Measurements from ENCODE around the gene PIK3CD.
"Not testable (repeated sequence)": the region's sequence is repeated elsewhere in the genome, so short reads cannot be mapped to it uniquely, and the experiment has no call there.

The PIK3CD gene

GRCh38 chr1:9688599-9688998 lies 37.1 kb downstream of the PIK3CD start:
- no peak for DNase-seq (ENCODE audit: low read depth in 2 of 2, low spot score in 1 of 2)

- peak; percentile 72 to 76 for DNase-seq (ENCODE audit: low read depth in 2 of 2, low spot score in 1 of 2)
Measured at GRCh38 chr1:9689011-9689706, 37.6 kb downstream of the PIK3CD start.

- DNase-seq (ENCODE audit: low read depth in 2 of 2, low spot score in 1 of 2), result no peak
Measured at GRCh38 chr1:9689971-9690381, 38.4 kb downstream of the PIK3CD start.

GRCh38 chr1:9690440-9691107 lies 39.0 kb downstream of the PIK3CD start:
- DNase-seq (ENCODE audit: low read depth in 2 of 2, low spot score in 1 of 2), result no peak

- no peak for DNase-seq (ENCODE audit: low read depth in 2 of 2, low spot score in 1 of 2)
Measured at GRCh38 chr1:9691108-9691445, 39.5 kb downstream of the PIK3CD start.

GRCh38 chr1:9691691-9692090 lies 40.2 kb downstream of the PIK3CD start:
- no peak for DNase-seq (ENCODE audit: low read depth in 2 of 2, low spot score in 1 of 2)

GRCh38 chr1:9696793-9697192 lies 45.3 kb downstream of the PIK3CD start:
- DNase-seq (ENCODE audit: low read depth in 2 of 2, low spot score in 1 of 2), result no peak

GRCh38 chr1:9699361-9699760 lies 47.8 kb downstream of the PIK3CD start:
- DNase-seq (ENCODE audit: low read depth in 2 of 2, low spot score in 1 of 2), result no peak

GRCh38 chr1:9700340-9700739 lies 48.8 kb downstream of the PIK3CD start:
- DNase-seq (ENCODE audit: low read depth in 2 of 2, low spot score in 1 of 2), result no peak

GRCh38 chr1:9701665-9702064 lies 50.1 kb downstream of the PIK3CD start:
- DNase-seq (ENCODE audit: low read depth in 2 of 2, low spot score in 1 of 2), result no peak

- DNase-seq (ENCODE audit: low read depth in 2 of 2, low spot score in 1 of 2), result no peak
Measured at GRCh38 chr1:9703165-9703509, 51.6 kb downstream of the PIK3CD start.

GRCh38 chr1:9703681-9704080 lies 52.1 kb downstream of the PIK3CD start:
- no peak for DNase-seq (ENCODE audit: low read depth in 2 of 2, low spot score in 1 of 2)

- DNase-seq (ENCODE audit: low read depth in 2 of 2, low spot score in 1 of 2), result no peak
Measured at GRCh38 chr1:9705337-9706093, 54.0 kb downstream of the PIK3CD start.

GRCh38 chr1:9706178-9706577 lies 54.6 kb downstream of the PIK3CD start:
- DNase-seq (ENCODE audit: low read depth in 2 of 2, low spot score in 1 of 2), result no peak

- no peak for DNase-seq (ENCODE audit: low read depth in 2 of 2, low spot score in 1 of 2)
Measured at GRCh38 chr1:9710037-9710436, 58.5 kb downstream of the PIK3CD start.

GRCh38 chr1:9711466-9712020 lies 60.0 kb downstream of the PIK3CD start:
- no peak for DNase-seq (ENCODE audit: low read depth in 2 of 2, low spot score in 1 of 2)

- DNase-seq (ENCODE audit: low read depth in 2 of 2, low spot score in 1 of 2), result not testable (repeated sequence)
Measured at GRCh38 chr1:9712767-9713166, 61.2 kb downstream of the PIK3CD start.

- no peak for DNase-seq (ENCODE audit: low read depth in 2 of 2, low spot score in 1 of 2)
Measured at GRCh38 chr1:9714257-9714718, 62.8 kb downstream of the PIK3CD start.

- peak in 1 of 2 donors; percentile 50 for DNase-seq (ENCODE audit: low read depth in 2 of 2, low spot score in 1 of 2)
Measured at GRCh38 chr1:9715536-9716226, 64.2 kb downstream of the PIK3CD start.

- DNase-seq (ENCODE audit: low read depth in 2 of 2, low spot score in 1 of 2), result no peak
Measured at GRCh38 chr1:9716404-9717192, 65.1 kb downstream of the PIK3CD start.

Measured in stimulated activated CD8-positive, alpha-beta memory T cell treated with anti-CD3 and anti-CD28 coated beads, Interleukin-4, amount 100 ng/mL, for 1 hour (primary cell).